ENCODE measurements around the gene CAPN12. TPM values are rescaled to one million over a fixed set of nuclear protein-coding genes. Genes with fewer than 3 reads are reported as not detected.

Gene CAPN12
- total RNA-seq, 2 experiments from 2014 or later = 1.2 to 2.6 TPM

GRCh38 chr19:38726761-38727301, 17.4 kb downstream of the CAPN12 start:
- no peaks in the 10 kb centered on the region for H3K4me1 ChIP-seq (ENCODE audit: insufficient read depth, low read length, poor library complexity, severe bottlenecking)
- CTCF ChIA-PET (ENCODE audit: unreplicated experiment) = no interaction called here
- TF ChIP-seq EZH2phosphoT487 (IDR thresholded peaks at IDR 0.05; ENCODE audit: borderline replicate concordance, low read depth, low read length) = no peak
- no peak for TF ChIP-seq CTCF (conservative IDR thresholded peaks at IDR 0.05; ENCODE audit: low read length)

GRCh38 chr19:38726284-38726673, 18.0 kb downstream of the CAPN12 start:
- intact Hi-C loops (cut with micrococcal nuclease; ENCODE audit: unreplicated experiment) = loop anchor here (10.0 kb wide), 2 partner anchors 181 to 211 kb away; no protein-coding TSS in a partner anchor

More at GRCh38 chr19:38726761-38727301, 17.4 kb downstream of the CAPN12 start:
- POLR2A ChIA-PET = interaction anchor here (0.7 kb wide), 1 partner anchor 279 kb away, joined by 3 read pairs; no protein-coding TSS in a partner anchor
- BruUV-seq (replicated peaks) = no TSS peak
- no peaks in the 10 kb centered on the region for H3K79me2 ChIP-seq (ENCODE audit: insufficient read depth, low read depth, low read length)
- no peak overlapping the region for H3K4me3 ChIP-seq (ENCODE audit: low read depth, low read length, poor library complexity, severe bottlenecking)
- no peaks in the 10 kb centered on the region for H3K9me2 ChIP-seq (ENCODE audit: insufficient read depth, low read length)
- no peak for DNase-seq (ENCODE audit: low spot score)
- no peak overlapping the region for H3K27ac ChIP-seq (ENCODE audit: low read depth, low read length, poor library complexity, severe bottlenecking)
- no peak overlapping the region for H2AFZ ChIP-seq (ENCODE audit: low read length)
- H4K20me1 ChIP-seq (ENCODE audit: insufficient read depth, low read length) = no peaks in the 10 kb centered on the region
- no peak overlapping the region for H3K4me2 ChIP-seq (ENCODE audit: low read length)
- intact Hi-C loops (cut with micrococcal nuclease; ENCODE audit: unreplicated experiment) = loop anchor here (10.0 kb wide), 2 partner anchors 182 to 212 kb away; no protein-coding TSS in a partner anchor
- peaks cover 55% of the 10 kb centered on the region; the same call in 1 of the 2 replicates for H3K36me3 ChIP-seq (ENCODE audit: insufficient read depth, low read length)
- H3K9me3 ChIP-seq (ENCODE audit: low read length) = no peaks in the 10 kb centered on the region

More at GRCh38 chr19:38726284-38726673, 18.0 kb downstream of the CAPN12 start:
- Histone ChIP-seq H3K79me2 (ENCODE audit: insufficient read depth, low read depth, low read length) (no peaks in the 10 kb centered on the region), H3K4me3 (ENCODE audit: low read depth, low read length, poor library complexity, severe bottlenecking) (no peak overlapping the region), H3K4me2 (ENCODE audit: low read length) (no peak overlapping the region), H3K9me3 (ENCODE audit: low read length) (no peaks in the 10 kb centered on the region), H3K4me1 (ENCODE audit: insufficient read depth, low read length, poor library complexity, severe bottlenecking) (no peaks in the 10 kb centered on the region), H2AFZ (ENCODE audit: low read length) (no peak overlapping the region), H4K20me1 (ENCODE audit: insufficient read depth, low read length) (no peaks in the 10 kb centered on the region), H3K27ac (ENCODE audit: low read depth, low read length, poor library complexity, severe bottlenecking) (no peak overlapping the region), H3K36me3 (ENCODE audit: insufficient read depth, low read length) (peaks cover 60% of the 10 kb centered on the region; the same call in 1 of the 2 replicates), H3K9me2 (ENCODE audit: insufficient read depth, low read length) (no peaks in the 10 kb centered on the region)
- TF ChIP-seq CTCF (conservative IDR thresholded peaks at IDR 0.05; ENCODE audit: low read length) (no peak), EZH2phosphoT487 (IDR thresholded peaks at IDR 0.05; ENCODE audit: borderline replicate concordance, low read depth, low read length) (no peak)
- BruUV-seq (replicated peaks) = no TSS peak
- DNase-seq (ENCODE audit: low spot score) = no peak
- ChIA-PET POLR2A (interaction anchor here (0.7 kb wide), 3 partner anchors 139 to 278 kb away, joined by 3 to 5 read pairs (median 4); no protein-coding TSS in a partner anchor), CTCF (ENCODE audit: unreplicated experiment) (no interaction called here)
